Sciatic nerve (tissue), 2 donors: ENCODE measurements around the gene LRP5. TPM values are rescaled to one million over a fixed set of nuclear protein-coding genes. Genes with fewer than 3 reads are reported as not detected.
A peak's percentile ranks its signal among the peaks of the same experiment; 100 is the strongest.
"Not testable (repeated sequence)": the region's sequence is repeated elsewhere in the genome, so short reads cannot be mapped to it uniquely, and the experiment has no call there.

Experiments
- ATAC-seq: fragments of 200-7000 bp; cut with Tn5 transposase; one replicate; pipeline ENCODE4 v1.9.1; 2020; ENCODE audit warnings: mild to moderate bottlenecking, moderate library complexity
- DNase-seq: peaks from one replicate; pipeline ENCODE4 v3.0.0-alpha.2; 2020; ENCODE audit warnings: low spot score
- intact Hi-C: fragments of 100-400 bp; cut with DNase I; formaldehyde crosslinking; loops from one replicate; pipeline ENCODE4 v1.14.2; 2022
- total RNA-seq: library from RNA; stranded (reverse); fragmentation: NEBNext Ultra II Directional; extraction: Animal tissue kit (Norgen Biotek cat#: 25700); gene quantifications from one replicate; pipeline ENCODE4 v1.2.1, GENCODE V29; 2021
- donor health status: DM: no; HTN: no; CAD: no.
- donor health status: DM: no; HTN: no; CAD: no.

The LRP5 gene
- total RNA-seq, 1 donor from 2014 or later: 55.2 TPM

DNA sequence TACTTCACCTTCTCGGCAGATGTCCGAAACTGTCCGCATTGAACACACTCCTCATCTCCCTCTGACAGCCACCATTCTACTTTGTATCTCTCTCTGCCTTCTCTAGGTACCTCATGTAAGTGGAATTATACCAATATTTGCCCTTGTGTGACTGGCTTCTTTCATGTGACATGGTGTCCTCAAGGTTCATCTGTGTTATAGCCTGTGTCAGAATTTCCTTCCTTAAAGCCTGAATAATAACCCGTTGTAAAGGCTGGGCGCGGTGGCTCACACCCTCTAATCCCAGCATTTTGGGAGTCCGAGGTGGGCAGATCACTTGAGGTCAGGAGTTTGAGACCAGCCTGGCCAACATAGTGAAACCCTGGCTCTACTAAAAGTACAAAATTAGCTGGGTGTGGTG, 107.8 kb downstream of the LRP5 start:
- no peak for ATAC-seq
- DNase-seq: no peak
- intact Hi-C loops: no loop called here

DNA sequence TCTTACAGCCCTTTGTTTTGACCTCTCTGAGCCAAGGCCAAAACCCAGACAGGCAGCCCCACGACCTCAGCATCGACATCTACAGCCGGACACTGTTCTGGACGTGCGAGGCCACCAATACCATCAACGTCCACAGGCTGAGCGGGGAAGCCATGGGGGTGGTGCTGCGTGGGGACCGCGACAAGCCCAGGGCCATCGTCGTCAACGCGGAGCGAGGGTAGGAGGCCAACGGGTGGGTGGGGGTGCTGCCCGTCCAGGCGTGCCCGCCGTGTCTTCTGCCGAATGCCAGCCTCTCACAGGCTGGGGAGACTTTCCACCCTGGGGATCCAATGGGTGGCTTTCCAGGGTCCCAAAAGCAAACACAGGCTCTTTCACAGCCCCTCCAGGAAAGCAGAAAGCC, 111.1 kb downstream of the LRP5 start:
- DNase-seq (no peak), ATAC-seq (no peak)
- intact Hi-C loops: no loop called here

DNA sequence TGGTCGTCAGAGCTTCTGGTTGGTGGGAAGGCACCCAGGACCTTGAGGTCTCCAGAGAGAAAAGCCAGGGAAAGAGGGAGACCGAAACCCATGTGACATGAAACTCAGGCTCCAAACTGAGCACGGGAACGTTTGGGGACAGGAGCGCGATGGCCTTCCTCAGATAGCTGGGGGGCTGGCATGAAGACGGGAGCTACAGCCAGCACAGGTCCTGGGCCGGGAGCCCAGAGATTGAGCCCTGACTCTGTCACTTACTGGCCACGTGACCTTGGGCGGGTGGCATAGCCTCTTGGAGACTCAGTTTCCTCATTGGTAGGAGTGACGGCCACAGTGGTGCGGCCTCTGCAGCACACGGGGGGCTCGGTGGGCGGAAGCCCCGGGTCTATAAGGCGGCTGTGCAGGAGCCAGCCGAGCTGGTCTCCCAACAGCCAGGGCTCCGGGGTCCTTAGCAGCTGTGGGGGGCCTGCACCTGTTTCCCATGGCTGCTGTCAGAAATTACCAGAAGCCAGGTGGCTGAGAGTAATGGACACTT, 111.8 kb downstream of the LRP5 start:
- intact Hi-C loops: no loop called here
- no peak for ATAC-seq
- no peak for DNase-seq

DNA sequence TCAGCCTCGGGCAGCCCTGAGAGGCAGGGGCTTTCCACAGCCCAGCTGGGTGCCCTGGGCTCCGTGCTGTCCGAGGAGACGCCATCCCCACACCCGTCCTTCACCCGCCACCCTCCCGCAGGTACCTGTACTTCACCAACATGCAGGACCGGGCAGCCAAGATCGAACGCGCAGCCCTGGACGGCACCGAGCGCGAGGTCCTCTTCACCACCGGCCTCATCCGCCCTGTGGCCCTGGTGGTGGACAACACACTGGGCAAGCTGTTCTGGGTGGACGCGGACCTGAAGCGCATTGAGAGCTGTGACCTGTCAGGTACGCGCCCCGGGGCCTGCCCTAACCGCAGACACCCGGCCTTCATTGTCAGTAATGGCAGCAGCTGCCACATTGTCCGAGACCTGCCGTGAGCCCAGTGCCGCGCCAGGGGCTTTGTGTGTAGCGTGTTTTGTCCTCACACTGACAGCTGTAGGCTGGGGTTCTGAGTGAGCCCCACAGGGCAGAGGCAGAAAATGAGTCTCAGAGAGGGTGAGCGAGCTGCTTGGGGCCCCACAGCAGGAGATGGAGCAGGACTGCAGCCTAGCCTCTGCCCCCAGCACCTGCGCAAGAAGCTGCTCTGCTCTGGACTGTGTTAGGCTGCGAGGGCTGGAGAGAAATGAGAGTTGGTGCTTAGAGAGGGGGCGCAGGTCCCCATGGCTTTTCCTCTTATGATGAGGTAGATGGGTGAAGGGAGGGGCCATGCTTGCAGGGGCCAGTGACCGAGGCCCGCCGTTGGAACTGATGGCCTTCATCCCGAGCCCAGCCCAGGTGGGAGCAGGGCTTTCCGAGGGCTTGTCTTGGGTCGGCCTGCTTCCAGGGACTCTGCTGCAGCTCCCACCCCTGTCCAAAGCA, 112.8 kb downstream of the LRP5 start:
- ATAC-seq (no peak), DNase-seq (no peak)
- intact Hi-C loops: no loop called here

DNA sequence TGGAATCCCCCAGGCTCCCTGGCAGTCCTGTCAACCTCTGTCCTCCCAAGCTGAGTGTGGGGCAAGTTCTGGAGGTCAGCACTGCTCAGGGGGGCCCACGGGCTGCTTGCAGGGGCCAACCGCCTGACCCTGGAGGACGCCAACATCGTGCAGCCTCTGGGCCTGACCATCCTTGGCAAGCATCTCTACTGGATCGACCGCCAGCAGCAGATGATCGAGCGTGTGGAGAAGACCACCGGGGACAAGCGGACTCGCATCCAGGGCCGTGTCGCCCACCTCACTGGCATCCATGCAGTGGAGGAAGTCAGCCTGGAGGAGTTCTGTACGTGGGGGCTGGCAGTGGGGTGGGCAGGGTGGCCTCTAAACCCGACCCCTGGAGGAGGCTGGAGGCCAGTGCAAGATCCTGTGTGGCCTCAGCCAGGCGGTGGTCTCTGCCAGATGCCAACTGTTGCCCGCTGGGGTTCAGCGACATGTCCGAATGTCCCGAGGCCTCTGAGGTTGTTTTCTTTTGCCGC, 113.5 kb downstream of the LRP5 start:
- intact Hi-C loops: no loop called here
- no peak for ATAC-seq
- no peak for DNase-seq

DNA sequence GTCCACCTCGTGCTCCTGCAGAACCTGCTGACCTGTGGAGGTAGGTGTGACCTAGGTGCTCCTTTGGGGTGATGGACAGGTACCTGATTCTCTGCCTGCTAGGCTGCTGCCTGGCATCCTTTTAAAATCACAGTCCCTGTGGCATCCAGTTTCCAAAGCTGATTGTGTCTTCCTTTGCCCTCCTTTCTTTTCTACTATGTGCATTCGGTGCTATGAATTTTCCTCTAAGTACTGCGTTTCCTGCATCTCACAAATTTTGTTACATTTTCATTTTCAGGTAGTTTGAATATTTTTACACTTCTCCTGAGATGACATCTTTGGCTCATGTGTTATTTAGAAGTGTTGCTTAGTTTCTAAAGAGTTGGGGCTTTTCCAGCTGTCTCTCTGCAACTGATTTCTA, 117.3 kb downstream of the LRP5 start:
- intact Hi-C loops: no loop called here
- ATAC-seq: no peak
- DNase-seq: no peak

DNA sequence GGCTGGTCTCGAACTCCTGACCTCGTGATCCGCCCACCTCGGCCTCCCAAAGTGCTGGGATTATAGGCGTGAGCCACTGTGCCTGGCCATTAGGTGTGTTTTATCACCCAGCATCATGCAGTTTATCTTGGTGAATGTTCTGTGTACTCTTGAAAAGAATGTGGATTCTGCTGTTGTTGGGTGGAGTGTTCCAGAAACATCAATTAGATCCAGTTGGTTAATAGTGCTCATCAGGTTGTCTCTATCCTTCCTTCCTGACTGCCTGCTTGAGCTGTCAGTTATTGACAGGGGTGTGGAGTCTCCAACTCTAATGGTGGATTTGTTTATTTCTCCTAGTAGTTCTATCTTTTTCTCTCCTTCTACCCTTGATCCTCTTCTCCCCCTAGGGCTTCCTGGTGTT, 118.0 kb downstream of the LRP5 start:
- ATAC-seq (no peak), DNase-seq (no peak)
- intact Hi-C loops: no loop called here

DNA sequence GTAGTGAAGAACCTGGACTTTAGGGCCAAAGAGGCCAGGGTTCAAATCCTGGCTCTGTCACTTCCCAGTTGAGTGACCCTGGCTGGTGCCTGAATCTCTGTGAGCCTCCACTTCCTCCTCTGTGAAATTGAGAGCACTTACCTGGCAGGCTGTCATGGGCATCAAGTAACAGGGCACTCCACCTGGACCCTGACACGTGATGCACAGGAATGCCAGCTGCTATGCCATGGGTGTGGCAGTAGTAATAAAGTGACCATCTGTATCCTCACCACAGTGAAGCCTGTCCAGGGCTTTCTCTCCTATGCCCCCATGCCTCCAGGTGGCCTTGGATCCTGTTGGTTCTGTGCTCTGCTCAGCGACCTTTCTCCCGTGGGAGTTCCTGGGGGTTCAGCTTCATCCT, 118.4 kb downstream of the LRP5 start:
- intact Hi-C loops: no loop called here
- no peak for DNase-seq
- ATAC-seq: no peak

DNA sequence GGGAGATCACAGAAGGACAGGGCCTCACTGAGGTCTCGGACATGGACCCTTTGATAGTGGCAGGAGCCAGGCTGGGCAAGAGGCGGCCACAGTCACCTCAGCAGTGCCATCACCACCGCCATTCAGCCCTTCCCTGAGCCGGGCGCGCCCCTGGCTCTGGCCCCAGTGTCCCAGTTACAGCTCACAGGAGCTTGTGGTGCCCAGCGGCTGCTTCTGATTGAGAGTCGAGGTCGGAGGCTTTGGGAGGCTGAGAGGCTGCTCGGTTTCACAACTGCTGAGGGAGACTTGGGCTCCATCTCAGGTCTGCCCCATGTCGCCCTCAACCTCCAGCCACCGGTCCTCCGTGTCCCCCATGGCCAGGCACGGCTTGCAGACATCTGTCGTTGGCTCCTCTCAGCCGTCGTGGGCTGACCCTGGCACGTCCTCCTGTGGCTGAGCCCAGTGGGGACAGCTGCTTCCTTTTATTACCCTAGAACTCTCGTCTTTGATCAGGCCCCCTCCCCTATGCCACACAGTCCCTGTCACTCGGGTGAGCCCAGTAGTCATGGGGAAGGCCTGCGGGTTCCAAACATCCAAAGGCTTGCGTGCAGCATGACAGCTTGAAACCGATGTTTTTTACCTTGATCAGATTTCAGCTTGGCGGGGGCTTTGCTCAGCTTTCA, 119.7 kb downstream of the LRP5 start:
- DNase-seq: no peak
- no peak for ATAC-seq
- intact Hi-C loops: no loop called here

DNA sequence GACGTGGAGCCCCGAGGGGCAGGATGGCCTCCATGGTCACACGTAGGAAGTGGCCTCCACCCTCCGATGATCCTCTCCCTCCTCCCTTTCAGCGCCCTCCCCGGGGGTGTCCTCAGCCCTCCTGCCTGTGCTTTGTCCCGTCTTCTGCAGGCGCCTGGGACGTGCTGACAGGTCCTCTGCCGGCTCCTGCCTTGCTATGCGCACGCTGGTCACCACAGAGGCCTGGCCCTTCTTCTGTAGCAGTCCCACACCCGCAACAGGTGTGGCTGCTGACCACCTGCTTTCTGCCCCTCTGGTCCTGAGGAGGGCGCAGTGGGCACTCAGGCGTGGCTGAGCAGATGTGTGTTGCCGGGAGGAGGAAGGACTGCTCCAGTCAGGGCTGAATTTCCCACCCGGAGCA, 120.5 kb downstream of the LRP5 start:
- no peak for ATAC-seq

DNA sequence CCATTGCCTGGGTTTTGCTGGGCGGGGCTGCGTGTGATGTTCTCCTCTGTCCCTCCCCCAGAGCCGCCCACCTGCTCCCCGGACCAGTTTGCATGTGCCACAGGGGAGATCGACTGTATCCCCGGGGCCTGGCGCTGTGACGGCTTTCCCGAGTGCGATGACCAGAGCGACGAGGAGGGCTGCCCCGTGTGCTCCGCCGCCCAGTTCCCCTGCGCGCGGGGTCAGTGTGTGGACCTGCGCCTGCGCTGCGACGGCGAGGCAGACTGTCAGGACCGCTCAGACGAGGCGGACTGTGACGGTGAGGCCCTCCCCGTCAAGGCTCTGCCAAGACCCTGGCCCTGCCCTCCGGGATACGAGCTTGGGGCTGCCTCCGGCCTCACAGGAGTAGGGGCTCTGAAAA, 121.2 kb downstream of the LRP5 start:
- no peak for DNase-seq
- no peak for ATAC-seq
- intact Hi-C loops: no loop called here

More for the DNA sequence above, 120.5 kb downstream of the LRP5 start:
- intact Hi-C loops: no loop called here
- no peak for DNase-seq

DNA sequence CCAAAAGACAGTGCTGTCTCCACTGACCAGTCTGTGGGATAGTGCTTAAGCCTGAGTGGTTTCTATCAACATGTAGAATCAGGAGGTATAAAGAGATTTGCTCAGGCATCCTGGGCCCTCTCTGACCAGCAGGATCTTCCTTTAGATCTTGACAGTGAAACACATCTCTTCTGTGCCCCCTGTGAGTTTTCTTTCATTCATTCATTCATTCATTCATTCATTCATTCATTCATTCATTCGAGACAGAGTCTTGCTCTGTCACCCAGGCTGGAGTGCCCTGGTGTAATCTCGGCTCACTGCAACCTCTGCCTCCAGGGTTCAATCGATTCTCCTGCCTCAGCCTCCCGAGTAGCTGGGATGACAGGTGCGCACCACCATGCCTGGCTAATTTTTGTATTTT, 121.8 kb downstream of the LRP5 start:
- ATAC-seq, DNase-seq, intact Hi-C loops: not testable (repeated sequence)

DNA sequence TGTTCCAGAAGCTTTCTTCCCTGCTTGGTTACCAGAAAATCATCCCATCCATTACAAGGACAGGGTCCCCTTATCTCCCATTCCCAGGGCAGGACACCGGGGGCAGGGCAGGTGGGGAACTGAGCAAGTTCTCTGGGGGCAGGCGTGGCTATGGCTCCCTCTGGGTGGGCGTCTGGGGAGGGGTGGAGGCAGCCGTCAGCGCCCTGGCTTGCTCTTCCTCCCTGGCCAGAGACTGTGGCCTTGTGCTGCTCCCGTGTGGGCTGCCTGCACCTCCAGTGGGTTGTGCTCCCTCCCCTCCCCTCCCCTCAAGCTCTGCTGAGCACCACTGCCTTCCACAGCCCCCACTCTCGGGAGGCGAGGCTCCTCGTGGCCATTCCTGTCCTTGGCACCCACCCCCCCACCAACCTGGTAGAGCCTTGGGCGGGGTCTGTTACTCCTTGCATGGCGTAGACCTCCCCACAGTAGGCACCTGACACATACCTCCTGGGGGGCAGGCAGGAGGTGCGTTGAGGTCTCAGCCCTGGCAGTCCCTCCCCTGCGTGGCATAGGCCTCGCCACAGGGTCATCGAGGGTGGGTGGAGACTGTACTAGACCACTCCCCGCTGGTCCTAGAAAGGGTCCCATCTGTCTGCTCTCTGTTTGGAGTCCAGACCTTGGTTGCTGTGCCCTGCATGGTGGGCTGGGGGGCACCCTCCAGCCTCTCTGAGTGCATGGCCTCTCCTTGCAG, 123.9 kb downstream of the LRP5 start:
- no peak for DNase-seq
- intact Hi-C loops: no loop called here
- no peak for ATAC-seq

DNA sequence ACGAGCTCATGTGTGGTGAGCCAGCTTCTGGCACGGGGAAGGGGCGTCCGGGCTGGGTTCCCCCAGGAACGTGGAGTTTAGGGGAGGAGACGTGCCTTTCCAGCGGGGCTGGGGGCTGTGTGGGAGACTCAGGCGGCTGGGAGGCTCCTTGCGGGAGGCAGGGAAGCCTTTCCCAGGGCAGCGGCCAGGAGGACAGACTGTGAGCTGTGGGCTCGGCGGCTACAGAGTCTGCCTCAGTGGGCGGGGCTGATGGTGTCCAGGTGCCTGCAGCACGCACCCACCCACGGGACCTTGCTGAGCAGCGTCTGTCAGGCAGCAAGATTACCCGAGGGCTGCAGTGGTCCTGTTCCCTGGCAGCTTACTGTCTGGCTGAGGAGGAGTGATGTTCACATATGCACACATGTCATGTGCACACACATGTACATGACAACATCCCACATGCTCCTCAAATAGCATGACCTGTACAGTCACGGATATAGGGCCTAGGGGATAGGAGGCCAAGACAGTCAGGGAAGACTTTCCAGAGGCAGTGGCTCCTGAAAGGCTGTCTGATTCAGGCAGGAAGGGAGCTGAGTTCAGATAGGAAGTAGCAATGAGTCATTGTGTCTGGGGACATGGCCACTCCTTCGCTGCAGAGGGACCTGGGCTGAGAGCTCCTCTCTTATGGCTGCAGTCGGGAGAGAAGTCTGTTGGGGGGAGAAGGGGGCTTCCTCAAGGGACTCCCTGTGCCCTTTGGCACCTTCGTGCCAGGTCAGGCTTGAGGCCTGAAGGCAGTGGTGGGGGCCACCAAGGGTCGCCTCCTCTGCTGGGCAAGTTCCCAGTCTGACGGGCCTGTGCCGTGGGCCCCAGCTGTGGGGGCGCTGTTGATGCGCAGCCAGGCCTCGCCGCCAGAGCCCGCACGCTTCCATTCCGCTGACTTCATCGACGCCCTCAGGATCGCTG, 124.9 kb downstream of the LRP5 start:
- intact Hi-C loops: no loop called here

DNA sequence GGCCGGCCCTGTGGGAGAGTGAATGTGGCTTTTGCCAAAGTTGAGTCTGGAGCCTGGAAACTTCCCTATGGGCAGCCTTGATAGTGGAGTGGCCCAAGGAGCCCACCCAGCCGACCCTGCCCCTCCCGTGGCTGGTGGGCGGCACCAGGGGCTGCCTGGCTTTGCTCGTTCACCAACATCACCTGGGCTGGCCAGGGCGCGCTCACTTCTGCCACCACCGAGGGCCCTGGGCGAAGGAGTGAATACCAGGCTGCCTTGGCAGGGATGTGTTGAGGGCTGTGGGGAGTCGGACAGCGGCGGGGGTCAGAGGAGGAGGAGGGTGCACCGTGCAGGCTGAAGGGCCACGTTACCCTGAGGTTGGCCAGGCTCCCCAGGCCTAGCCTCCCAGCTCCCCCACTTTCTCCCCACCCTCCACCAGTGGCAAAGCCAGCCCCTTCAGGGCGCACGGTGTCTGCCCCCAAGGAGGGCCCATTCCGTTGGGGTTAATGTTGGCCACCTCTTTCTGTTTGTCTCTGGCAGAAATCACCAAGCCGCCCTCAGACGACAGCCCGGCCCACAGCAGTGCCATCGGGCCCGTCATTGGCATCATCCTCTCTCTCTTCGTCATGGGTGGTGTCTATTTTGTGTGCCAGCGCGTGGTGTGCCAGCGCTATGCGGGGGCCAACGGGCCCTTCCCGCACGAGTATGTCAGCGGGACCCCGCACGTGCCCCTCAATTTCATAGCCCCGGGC, 125.7 kb downstream of the LRP5 start:
- no peak for DNase-seq
- intact Hi-C loops: no loop called here
- peak; percentile 3 for ATAC-seq

More for the DNA sequence above, 124.9 kb downstream of the LRP5 start:
- DNase-seq (no peak), ATAC-seq (peak; percentile 72)

DNA sequence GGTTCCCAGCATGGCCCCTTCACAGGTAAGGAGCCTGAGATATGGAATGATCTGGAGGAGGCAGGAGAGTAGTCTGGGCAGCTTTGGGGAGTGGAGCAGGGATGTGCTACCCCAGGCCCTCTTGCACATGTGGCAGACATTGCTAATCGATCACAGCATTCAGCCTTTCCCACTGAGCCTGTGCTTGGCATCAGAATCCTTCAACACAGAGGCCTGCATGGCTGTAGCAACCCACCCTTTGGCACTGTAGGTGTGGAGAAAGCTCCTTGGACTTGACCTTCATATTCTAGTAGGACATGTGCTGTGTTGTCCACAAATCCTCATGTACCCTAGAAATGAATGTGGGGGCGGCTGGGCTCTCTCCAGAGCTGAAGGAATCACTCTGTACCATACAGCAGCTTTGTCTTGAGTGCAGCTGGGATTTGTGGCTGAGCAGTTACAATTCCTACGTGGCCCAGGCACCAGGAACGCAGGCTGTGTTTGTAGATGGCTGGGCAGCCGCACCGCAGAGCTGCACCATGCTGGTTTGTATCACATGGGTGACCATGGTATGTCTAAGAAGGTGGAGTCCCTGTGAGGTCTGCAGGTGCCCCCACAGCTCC, 126.4 kb downstream of the LRP5 start:
- ATAC-seq: no peak
- intact Hi-C loops: no loop called here
- no peak for DNase-seq

DNA sequence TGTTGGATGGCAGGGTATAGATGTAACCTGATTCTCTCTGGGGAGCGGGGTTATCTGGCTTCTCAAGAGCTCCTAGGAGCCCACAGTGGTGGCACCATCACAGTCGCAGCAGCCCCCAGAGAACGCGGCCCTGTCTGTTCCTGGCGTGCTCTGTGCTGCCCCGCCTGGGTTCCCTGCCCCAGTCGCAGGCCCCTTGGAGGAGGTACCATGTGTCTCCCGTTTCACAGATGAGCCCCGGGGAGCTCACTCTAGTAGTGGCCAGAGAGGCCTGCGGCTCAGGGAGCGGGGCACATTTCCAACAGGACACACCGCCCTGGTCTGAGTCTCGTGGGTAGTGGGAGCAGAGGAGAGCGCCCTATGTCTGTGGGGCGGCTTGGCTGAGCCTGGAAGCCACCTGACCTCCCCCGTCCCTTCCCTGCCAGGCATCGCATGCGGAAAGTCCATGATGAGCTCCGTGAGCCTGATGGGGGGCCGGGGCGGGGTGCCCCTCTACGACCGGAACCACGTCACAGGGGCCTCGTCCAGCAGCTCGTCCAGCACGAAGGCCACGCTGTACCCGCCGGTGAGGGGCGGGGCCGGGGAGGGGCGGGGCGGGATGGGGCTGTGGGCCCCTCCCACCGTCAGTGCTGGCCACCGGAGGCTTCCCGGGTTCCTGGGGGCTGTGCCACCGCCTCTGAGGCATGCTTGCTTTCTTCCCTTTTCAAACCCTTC, 127.1 kb downstream of the LRP5 start:
- intact Hi-C loops: no loop called here
- ATAC-seq: peak; percentile 50
- no peak for DNase-seq
